NCI-H1694 (cell line): ENCODE data around the gene UBE2J2.

Source experiments
- DNase-seq: peaks from one replicate; lab custom pipeline; 2025; lab: John Stamatoyannopoulos, UW

UBE2J2 gene

DNA sequence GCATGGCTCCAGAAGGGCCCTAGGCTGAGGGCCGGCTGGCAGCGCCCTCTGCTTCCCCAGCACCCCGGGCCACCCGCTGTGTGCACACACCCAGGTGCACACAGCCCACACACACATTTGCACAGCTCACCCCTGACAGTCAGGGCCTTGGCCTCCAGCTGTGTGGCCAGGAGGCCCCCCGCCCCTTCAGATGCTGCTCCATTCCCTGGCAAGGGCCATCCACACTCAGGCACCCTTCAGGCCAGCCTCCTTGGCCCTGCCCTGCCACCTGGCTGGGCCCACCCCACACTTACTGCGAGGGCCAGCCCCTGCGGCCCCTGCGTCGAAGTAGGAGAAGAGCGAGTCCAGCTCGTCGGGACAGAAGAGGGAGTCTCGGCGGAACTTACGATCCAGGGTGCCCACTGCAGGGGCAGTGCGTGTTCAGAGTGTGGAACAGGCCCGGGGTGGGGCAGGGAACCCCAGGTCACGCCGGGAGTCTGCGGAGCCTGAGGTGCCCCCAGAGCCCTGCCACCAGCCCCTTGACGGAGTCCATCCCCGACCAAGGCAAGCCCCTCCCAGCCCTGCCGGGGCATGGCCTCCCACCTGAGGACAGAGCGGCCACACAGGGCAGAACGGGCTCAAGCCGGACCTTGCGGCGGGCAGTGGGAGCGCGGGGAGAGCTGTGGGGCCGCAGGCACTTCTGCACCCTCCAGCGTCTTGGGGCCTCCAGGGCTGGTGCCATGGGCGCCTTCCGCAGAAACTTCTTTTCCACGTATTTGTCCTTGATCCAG, 21.7 kb upstream of the UBE2J2 start:
- no peak for DNase-seq

DNA sequence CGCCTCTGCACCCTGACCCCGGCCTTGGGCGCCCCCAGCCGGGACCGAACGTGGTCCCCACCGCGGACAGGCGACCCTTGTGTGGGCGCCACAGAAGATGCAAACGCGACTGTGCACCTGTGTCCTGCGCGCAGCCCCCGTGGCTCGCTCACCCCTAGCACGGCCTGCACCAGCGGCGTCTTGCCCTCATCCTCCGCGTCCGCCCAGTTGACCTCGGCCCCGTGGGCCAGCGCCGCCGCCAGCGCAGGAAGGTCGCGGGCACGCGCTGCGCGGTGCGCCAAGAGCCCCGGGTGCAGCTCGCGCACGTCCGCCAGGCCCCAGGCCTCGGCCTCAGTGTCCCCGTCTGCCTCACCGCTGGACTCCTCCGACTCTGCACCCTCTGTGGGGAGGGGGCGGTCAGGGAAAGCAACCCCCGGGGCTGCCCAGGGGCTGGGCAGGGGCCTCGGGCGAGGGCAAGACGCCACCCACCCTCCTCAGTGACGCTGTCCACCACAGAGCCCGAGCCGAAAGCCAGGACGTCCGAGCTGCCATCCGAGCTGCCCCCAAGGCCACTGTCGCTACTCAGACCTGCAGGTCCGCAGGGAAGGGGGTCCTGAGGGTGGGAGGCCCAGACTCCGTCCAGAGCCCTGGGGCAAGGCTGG, 20.7 kb upstream of the UBE2J2 start:
- no peak for DNase-seq

DNA sequence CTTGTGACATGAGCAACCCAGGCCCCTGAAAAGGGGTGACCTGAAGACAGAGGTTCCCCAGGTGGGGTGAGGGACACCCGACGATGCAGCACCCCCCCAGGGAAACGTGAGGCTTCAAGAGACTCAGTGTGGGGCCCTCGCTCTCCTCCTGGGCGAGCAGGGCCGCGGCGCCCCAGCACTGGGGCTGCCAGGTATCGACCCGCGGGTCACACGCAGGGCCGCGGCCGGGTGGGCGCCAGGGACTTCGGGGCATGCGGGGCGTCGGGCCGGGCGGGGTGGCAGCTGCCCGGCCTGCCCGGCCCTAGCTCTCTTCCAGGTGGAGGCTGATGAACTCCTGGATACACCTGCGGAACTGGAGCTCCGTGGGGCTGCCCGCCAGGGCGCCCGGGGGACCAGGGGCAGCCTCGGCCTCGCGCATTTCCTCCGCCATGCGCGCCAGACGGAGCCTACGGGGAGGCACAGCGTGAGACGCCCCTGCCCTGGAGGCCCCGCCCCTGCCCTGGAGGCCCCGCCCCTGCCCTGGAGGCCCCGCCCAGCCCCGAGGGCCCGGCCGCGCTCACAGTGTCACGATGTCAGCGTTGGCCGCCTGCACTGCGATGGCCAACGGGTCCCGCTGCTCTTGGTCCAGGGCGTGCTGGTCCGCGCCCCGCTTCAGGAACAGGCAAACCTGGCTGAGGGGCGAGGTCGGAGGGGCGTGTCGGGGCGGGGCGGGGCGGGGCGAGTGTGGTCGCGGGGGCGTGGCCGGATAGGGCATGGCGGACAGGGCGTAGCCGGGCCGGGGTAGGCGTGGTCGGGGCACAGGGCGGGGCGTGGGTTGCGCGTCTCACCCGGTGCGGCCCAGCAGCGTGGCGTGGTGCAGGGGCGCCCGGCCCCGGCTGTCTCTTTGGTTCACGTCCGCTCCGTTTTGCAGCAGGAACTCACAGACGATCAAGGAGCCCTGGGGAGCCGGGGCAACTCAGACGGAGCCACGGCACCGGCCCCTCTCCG, 19.9 kb upstream of the UBE2J2 start:
- no peak for DNase-seq

DNA sequence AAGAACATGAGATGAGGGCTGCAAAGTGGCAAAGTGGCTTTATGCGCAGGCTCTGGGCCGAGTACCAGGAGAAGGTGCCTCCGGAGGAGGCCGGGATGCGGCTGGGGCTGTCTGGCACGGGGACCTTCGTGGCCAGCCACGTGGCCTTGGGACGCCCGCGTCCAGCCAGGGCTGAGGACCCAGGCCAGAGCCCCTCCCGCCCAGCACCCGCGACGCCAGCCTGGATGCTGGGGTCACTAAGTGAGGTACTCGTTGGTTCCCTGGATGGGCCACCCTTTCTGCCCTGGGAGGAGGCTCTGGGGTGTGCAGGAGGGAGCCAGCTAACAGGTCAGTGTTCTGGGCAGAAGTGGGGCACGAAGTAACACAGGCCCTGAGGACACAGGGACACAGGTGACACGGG, 19.2 kb upstream of the UBE2J2 start:
- no peak for DNase-seq

DNA sequence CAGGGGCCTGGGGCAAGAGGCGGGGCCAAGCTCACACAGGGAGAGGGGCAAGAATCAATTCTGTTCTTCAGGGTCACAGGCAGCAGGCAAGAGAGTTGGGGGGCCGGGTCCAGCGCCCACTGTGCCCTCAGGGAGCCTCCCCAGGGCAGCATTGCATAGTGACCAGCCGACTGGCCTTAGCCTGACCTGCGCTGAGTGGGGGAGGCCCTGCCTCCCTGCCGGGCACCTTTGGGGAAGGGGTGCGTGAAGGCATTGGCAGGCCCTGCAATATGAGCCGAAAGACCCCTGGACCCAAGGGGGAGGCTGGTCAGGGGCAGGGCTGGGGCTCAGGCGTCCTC, 18.8 kb upstream of the UBE2J2 start:
- DNase-seq = no peak

DNA sequence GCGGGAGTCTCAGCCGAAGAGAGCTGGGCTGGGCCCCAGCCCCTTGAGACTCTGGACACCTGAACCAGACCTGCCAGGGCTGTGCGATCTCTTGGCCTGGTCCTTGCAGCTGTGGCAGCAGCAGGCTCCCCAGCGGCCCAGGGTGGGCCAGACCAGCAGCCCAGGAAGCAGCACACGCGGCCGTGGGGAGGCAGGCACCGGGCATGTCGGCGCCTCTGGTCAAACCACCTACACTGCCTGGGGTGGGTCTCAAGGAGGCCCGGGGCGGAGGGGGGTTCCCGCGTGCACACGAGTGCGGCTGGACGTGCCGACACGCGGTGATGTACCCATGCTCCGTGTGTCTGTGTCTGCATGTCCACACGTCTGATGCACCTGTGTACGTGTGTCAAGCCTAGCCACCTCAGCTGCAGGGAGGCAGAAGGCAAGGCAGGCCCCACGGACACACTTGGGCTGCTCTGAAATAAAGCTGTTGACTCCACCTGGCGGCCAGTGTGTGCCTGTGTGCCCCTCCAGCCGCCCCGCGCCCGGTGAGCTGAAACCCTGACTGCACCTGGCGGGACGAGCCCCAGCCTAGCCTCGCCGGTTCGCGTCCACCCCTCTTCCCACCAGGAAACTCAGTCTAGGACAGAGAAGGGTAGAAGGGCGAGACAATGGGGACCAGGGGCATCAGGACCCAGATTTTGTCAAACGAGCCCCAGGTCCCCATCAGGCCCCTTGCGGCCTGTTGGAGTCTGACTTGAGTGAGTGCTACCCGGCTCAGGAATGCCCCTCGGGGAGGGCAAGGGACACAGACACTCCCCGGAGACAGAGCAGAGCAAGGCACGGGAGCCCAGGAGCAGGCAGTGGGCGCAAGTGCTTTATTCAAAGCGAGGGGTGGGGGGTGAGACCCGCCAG, 18.1 kb upstream of the UBE2J2 start:
- peak; percentile 50 for DNase-seq

DNA sequence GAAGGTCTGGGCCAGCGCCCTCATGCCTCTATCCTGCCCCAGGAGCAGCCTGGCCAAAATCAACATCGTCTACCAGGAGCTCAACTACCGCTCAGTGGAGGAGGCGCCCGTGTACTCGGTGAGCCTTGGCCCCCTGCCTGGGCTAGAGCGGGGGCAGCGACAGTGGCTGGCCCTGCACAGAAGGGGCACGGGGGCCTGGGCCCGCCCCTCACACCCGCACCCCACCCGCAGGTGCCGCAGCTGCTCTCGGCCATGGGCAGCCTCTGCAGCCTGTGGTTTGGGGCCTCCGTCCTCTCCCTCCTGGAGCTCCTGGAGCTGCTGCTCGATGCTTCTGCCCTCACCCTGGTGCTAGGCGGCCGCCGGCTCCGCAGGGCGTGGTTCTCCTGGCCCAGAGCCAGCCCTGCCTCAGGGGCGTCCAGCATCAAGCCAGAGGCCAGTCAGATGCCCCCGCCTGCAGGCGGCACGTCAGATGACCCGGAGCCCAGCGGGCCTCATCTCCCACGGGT, 17.4 kb upstream of the UBE2J2 start:
- DNase-seq = no peak

DNA sequence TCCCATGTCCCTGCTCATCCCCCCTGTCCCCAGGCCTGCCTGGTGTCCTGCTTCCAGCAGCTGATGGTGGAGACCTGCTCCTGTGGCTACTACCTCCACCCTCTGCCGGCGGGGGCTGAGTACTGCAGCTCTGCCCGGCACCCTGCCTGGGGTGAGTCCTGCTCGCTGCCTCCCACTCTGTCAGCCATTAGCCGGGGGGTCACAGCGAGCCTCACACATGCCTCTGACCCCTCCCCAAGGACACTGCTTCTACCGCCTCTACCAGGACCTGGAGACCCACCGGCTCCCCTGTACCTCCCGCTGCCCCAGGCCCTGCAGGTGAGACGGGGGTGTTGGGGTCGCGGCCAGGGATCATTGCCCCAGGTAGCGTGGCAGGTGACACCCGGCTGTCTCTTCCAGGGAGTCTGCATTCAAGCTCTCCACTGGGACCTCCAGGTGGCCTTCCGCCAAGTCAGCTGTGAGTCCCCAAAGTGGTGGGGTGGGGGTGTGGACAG, 16.6 kb upstream of the UBE2J2 start:
- DNase-seq = peak; percentile 53

DNA sequence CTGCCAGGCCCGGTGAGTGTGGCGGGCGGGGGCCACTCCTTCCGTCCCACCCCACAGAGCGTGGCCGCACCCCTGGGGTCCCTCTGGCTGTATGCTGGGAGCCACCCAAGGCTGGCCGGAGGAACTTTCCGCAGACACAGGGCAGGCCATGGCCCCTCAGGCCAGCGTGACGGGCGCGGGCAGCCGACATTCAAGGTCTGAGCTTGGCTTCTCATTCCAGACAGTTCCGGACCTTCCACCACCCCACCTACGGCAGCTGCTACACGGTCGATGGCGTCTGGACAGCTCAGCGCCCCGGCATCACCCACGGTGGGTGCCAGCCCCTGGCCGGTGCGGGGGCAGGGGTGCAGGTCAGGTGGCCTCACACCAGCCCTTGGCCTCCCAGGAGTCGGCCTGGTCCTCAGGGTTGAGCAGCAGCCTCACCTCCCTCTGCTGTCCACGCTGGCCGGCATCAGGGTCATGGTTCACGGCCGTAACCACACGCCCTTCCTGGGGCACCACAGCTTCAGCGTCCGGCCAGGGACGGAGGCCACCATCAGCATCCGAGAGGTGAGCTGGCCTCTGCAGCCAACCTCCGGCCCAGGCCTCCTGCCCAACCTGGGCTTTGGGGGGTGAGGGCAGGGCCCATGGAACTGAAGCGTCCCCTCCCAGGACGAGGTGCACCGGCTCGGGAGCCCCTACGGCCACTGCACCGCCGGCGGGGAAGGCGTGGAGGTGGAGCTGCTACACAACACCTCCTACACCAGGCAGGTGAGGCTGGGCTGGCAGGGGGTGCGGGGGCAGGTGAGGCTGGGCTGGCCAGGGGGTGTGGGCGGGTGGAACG, 13.8 kb upstream of the UBE2J2 start:
- DNase-seq = no peak

DNA sequence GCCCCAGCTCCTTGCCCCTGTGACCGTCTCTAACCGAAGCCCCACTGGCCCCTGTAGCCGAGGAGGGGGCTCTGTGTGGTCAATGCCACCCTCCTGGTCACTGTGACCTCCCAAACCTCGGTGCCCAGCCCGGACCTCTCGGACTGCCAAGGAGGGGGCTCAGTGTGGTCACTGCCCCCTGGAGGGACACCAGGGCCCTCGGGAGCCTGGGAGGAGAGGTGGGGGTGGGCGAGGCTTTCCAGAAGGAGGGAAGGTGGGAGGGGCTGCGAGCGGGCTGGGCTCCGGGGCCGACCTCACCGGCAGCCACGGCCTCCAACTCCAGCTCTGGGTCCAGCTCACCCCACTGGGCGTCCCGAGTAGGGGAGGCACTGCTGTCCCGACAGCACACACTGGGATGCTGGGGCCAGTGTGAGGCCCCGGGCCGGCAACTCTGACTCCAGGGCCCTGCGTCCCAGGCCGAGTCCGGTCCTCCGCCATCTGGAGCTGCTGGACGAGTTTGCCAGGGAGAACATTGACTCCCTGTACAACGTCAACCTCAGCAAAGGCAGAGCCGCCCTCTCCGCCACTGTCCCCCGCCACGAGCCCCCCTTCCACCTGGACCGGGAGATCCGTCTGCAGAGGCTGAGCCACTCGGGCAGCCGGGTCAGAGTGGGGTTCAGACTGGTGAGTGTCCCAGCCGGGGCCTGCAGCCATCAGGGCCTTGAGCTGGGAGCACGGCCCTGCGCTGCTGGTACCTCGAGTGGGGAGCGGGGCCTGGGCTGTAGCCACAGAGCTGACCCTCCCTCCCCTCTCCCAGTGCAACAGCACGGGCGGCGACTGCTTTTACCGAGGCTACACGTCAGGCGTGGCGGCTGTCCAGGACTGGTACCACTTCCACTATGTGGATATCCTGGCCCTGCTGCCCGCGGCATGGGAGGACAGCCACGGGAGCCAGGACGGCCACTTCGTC, 12.9 kb upstream of the UBE2J2 start:
- DNase-seq = no peak

DNA sequence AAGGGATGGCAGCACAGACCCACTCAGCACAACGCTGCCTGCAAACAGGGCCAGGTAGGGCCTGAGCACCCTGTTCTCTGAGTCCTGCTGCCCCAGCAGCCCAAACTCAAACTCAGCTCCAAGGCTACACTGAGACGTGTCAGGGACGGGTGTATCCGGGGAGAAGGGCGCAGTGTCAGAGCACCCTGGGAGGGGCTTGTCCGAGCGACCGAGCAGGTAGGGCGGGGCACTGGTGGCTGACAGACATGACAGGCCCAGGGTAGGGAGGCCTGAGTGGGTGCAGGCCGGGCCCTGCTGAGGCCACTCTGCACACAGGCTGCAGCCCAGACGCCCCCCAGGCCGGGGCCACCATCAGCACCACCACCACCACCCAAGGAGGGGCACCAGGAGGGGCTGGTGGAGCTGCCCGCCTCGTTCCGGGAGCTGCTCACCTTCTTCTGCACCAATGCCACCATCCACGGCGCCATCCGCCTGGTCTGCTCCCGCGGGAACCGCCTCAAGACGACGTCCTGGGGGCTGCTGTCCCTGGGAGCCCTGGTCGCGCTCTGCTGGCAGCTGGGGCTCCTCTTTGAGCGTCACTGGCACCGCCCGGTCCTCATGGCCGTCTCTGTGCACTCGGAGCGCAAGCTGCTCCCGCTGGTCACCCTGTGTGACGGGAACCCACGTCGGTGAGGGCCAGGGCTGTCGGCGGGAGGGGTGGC, 12.1 kb upstream of the UBE2J2 start:
- no peak for DNase-seq

DNA sequence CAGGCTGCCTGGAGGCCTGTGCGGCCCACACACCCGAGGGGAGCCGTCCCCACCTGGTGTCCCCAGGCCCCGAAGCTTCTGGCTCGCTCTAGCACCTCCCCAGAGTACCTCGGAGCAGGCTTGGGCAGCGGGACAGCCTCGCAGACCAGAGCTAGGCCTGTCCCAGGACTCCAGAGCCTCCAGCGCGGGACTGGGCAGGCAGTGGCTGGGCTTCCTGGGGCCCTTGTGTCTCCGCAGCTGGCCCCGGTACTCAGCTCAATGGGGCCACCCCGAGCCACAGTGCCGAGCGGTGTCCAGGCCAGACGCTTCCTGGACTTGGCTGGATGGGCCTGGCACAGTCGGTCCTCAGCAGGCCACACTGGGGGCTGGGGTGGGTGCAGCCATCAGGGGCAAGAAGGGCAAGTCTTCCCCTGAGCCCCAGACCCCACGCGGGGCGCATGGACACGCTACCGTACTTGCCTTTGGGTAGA, 11.5 kb upstream of the UBE2J2 start:
- no peak for DNase-seq

DNA sequence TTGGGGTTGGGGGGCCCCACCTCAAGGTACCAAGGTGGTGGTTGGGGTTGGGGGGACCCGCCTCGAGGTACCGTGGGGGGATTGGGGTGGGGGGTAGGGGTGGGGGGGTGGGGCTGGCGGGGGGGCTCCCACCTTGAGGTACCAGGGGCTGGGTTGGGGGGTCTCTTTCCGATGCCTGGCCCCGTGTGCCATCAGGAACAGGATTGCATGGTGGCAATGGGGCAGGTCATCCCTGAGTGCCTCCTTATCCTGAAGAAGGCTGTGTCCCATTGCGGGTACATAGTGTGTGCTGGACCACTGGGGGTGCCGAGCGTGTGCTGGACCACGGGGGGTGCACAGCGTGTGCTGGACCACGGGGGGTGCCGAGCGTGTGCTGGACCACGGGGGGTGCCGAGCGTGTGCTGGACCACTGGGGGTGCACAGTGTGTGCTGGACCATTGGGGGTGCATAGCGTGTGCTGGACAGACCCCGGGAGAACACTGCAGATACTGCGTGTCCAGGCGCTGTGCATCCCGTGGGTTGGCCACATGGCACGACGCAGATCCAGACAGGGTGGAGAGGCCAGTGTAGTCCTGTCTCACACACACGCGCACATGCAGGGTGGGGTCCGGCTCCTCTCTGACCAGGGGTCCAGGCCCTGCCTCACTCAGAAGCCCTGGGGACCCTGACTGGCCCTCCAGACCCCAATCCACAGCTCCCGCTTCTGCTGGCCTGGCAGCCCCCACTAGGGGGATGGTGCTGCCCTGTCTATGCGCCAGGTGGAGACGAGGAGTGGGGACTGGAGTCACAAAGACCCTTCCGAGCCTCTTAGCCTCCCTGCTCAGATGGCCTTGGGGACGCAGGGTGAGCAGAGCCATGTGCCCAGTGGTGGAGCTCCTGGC, 10.8 kb upstream of the UBE2J2 start:
- DNase-seq = no peak

DNA sequence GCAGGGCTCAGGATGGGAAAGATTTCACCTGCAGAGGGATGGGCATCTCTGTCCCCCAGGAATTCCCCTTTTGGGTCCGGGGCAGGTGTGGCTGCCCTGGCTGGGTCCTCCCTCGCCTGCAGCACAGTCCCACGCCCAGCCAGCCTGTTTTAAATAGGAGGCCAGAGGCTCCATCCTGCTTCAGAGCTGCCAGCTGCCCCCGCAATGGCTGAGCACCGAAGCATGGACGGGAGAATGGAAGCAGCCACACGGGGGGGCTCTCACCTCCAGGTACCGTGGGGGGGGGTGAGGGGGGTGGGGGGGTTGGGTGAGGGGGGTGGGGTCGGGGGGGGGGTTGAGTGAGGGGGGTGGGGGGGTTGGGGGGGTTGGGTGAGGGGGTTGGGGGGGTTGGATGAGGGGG, 10.2 kb upstream of the UBE2J2 start:
- no peak for DNase-seq

DNA sequence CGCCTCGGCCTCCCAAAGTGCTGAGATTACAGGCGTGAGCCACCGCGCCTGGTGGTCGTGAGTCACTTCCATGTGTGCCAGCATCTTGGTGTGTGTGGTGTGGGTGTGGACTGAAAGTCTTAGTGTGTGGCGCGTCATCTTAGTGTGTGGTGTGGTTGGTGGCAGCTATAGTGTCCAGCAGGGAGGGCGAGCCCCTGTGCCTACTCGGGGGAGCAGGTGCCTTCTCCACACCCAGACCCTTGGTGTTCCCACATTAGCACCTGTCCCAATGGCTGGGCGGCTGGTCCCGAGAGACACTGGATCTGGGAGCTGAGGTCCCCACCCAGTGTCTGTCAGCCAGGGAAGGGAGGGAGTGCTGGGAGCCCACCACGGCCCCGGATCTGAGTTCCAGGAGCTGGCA, 9.3 kb upstream of the UBE2J2 start:
- DNase-seq = no peak

DNA sequence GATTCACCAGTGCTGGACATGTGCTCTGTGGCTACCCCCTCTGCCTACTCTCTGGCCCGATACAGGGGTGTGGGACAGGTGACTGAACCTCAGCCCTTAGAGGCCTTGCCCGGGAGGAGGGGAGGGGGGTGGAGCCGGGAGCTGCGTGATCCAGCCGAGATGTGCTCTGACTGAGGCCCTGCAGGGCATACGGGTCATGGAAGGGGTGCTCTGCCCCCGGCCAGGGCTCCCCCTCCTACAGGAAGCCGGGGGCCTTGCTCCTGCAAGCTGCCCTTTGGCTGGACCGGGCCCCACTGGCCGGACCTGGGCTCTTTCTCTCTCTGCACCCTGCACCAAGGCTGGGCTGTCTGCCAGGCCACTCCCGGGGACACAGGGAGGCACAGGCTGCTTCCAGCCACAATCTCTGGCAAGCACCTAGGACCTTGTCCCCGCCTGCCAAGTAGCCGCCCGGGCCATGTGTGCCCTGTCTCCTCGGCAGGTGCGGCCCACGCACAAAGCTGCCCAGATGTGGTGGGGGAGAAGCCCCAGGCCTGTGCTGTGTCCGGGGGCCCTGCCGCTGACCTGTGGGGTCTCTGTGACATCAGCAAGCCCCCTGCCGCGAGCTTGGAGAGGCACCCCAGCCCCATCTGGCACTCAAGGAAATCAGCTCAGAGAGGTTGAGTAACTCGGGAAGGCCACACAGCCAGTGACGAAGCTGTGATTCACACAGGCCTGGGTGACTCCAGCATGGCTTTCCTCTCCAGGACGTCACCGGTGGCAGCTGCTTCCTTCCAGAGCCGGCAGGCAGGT, 8.1 kb upstream of the UBE2J2 start:
- DNase-seq = no peak
